Tibial nerve (tissue), 4 donors: Measurements from ENCODE around the gene PANK4. TPM values are rescaled to one million over a fixed set of nuclear protein-coding genes. Genes with fewer than 3 reads are reported as not detected.

Experiments
- DNase-seq, 2 donors: peaks; one replicate each; pipeline ENCODE4 v3.0.0-alpha.2; 2019; ENCODE audit warnings: low spot score in 2 of 2
- H3K27ac ChIP-seq, 4 donors: fragments of 200-600 bp; sonication (generic) in 3 of 4; one replicate each; pipeline ENCODE4 v1.5.1; 2017 to 2019; ENCODE audit warnings: mild to moderate bottlenecking in 1 of 4
- H3K27me3 ChIP-seq, 2 donors: fragments of 200-600 bp; sonication (generic) in 1 of 2; one replicate each; pipeline versions ENCODE4 v1.5.1 to v1.6.0; 2017 to 2019
- H3K36me3 ChIP-seq, 3 donors: fragments of 200-600 bp; sonication (generic); one replicate each; pipeline ENCODE4 v1.5.1; 2018 to 2019
- H3K4me1 ChIP-seq, 4 donors: fragments of 200-600 bp; sonication (generic) in 3 of 4; one replicate each; pipeline ENCODE4 v1.5.1; 2017 to 2019
- H3K4me3 ChIP-seq, 4 donors: fragments of 200-600 bp; sonication (generic) in 3 of 4; one replicate each; pipeline ENCODE4 v1.5.1; 2017 to 2019; ENCODE audit warnings: mild to moderate bottlenecking in 1 of 4, moderate library complexity in 1 of 4
- H3K9me3 ChIP-seq, 4 donors: fragments of 200-600 bp; sonication (generic) in 3 of 4; one replicate each; pipeline ENCODE4 v1.5.1; 2017 to 2019
- CTCF ChIP-seq, 5 experiments: fragments of 200-600 bp in 3 of 5; fragments of 450-650 bp in 2 of 5; sonication (generic) in 3 of 5; IDR thresholded peaks; one replicate each; pipeline ENCODE4 v1.5.1; 2016 to 2019; ENCODE audit warnings: antibody characterized with exemption in 5 of 5, mild to moderate bottlenecking in 3 of 5, moderate library complexity in 2 of 5
- EP300 ChIP-seq, 2 donors: sonication (generic); formaldehyde crosslinking; IDR thresholded peaks; one replicate each; pipeline ENCODE4 v1.6.1; 2017; ENCODE audit warnings: antibody characterized with exemption in 2 of 2, mild to moderate bottlenecking in 1 of 2
- POLR2A ChIP-seq, 2 donors: fragments of 450-650 bp; IDR thresholded peaks; one replicate each; pipeline ENCODE4 v1.6.1; 2017; ENCODE audit warnings: antibody characterized with exemption in 2 of 2, mild to moderate bottlenecking in 2 of 2, moderate library complexity in 2 of 2
- WGBS, 2 donors: methylation state at CpG; one replicate each; pipeline ENCODE4 v1.1.5; 2018; 5-methylcytosine and 5-hydroxymethylcytosine counted together
- total RNA-seq, 4 donors: library from RNA; depleted of rRNA; stranded (reverse); fragments of >200 nt; gene quantifications; one replicate each; pipeline ENCODE4 v1.1.0, GENCODE V29; 2016

The PANK4 gene
- total RNA-seq, 4 donors from 2014 or later, result 14.2 to 50.0 (median 38.1) TPM

GRCh38 chr1:2504225-2504948 lies 22.0 kb downstream of the PANK4 start:
- no peaks in the 10 kb centered on the region for H3K9me3 ChIP-seq
- peaks cover 0 to 24% (median 8%) of the 10 kb centered on the region in 3 donors for H3K36me3 ChIP-seq
- 44 to 48% methylated on average over 21 to 30 of the region's 36 CpGs for WGBS, 2 donors
- peaks cover 2 to 56% of the 10 kb centered on the region in 2 donors for H3K27me3 ChIP-seq
- H3K4me3 ChIP-seq, result no peak overlapping the region
- H3K4me1 ChIP-seq, result peaks cover 0 to 26% (median 4%) of the 10 kb centered on the region in 4 donors
- no peak for DNase-seq
- TF ChIP-seq CTCF (IDR thresholded peaks at IDR 0.05) (no peak), EP300 (IDR thresholded peaks at IDR 0.05) (no peak), POLR2A (IDR thresholded peaks at IDR 0.05) (no peak)
- no peak overlapping the region for H3K27ac ChIP-seq

GRCh38 chr1:2503554-2504224 lies 22.7 kb downstream of the PANK4 start:
- Histone ChIP-seq H3K4me3 (no peak overlapping the region), H3K27me3 (peaks cover 2 to 63% of the 10 kb centered on the region in 2 donors), H3K9me3 (no peaks in the 10 kb centered on the region), H3K36me3 (peaks cover 0 to 17% (median 5%) of the 10 kb centered on the region in 3 donors), H3K4me1 (peaks cover 0 to 26% (median 4%) of the 10 kb centered on the region in 4 donors), H3K27ac (no peak overlapping the region)
- DNase-seq, result no peak
- 30% methylated on average over 26 to 42 of the region's 42 CpGs for WGBS, 2 donors
- TF ChIP-seq CTCF (IDR thresholded peaks at IDR 0.05), result no peak
- no peak for TF ChIP-seq POLR2A (IDR thresholded peaks at IDR 0.05)
- no peak for TF ChIP-seq EP300 (IDR thresholded peaks at IDR 0.05)

GRCh38 chr1:2502661-2503553 lies 23.5 kb downstream of the PANK4 start:
- 67% methylated on average over 10 to 29 of the region's 36 CpGs for WGBS, 2 donors
- no peak for TF ChIP-seq CTCF (IDR thresholded peaks at IDR 0.05)
- TF ChIP-seq EP300 (IDR thresholded peaks at IDR 0.05), result no peak
- TF ChIP-seq POLR2A (IDR thresholded peaks at IDR 0.05), result no peak

GRCh38 chr1:2502210-2502609 lies 24.2 kb downstream of the PANK4 start:
- WGBS, 2 donors, result 66% methylated on average over 12 of the region's 34 CpGs; no CpG with 5 or more reads in 1 of the 2 donors
- no peak for DNase-seq
- Histone ChIP-seq H3K4me1 (peaks cover 0 to 26% (median 4%) of the 10 kb centered on the region in 4 donors), H3K27ac (no peak overlapping the region), H3K9me3 (no peaks in the 10 kb centered on the region), H3K36me3 (peaks cover 0 to 3% (median 0%) of the 10 kb centered on the region in 3 donors), H3K27me3 (peaks cover 2 to 73% of the 10 kb centered on the region in 2 donors), H3K4me3 (no peak overlapping the region)
- no peak for TF ChIP-seq CTCF (IDR thresholded peaks at IDR 0.05)
- no peak for TF ChIP-seq EP300 (IDR thresholded peaks at IDR 0.05)
- no peak for TF ChIP-seq POLR2A (IDR thresholded peaks at IDR 0.05)

More at GRCh38 chr1:2502661-2503553, 23.5 kb downstream of the PANK4 start:
- no peak overlapping the region for H3K27ac ChIP-seq
- H3K9me3 ChIP-seq, result no peaks in the 10 kb centered on the region
- no peak for DNase-seq
- peaks cover 0 to 26% (median 4%) of the 10 kb centered on the region in 4 donors for H3K4me1 ChIP-seq
- H3K27me3 ChIP-seq, result peaks cover 2 to 71% of the 10 kb centered on the region in 2 donors
- peaks cover 0 to 10% (median under 1%) of the 10 kb centered on the region in 3 donors for H3K36me3 ChIP-seq
- no peak overlapping the region for H3K4me3 ChIP-seq
